Common myeloid progenitor, CD34-positive (primary cell): ENCODE data around the gene RICTOR.

ENCODE experiments used
- CTCF ChIA-PET: fragments of 350-600 bp; sonication (Branson Sonifier 250); formaldehyde crosslinking; loops from one replicate; lab custom pipeline; 2021; ENCODE audit warnings: antibody characterized with exemption; lab: Charles Lee
- POLR2A ChIA-PET: fragments of 350-600 bp; sonication (Branson Sonifier 250); formaldehyde crosslinking; loops from one replicate; lab custom pipeline; 2021; ENCODE audit warnings: antibody characterized with exemption; lab: Charles Lee
- DNase-seq, 3 donors: peaks; one replicate each; pipeline versions ENCODE4 v3.0.0 to v3.0.0-alpha.2; 2013
- H3K27ac ChIP-seq, 2 experiments: 1 replicate in 1 of 2; 2 replicates in 1 of 2; pipeline ENCODE4 v1.7.0; 2013; ENCODE audit warnings: inconsistent platforms in 2 of 2, low read length in 2 of 2, mild to moderate bottlenecking in 2 of 2, low read depth in 1 of 2, moderate library complexity in 1 of 2; ENCODE audit not compliant: severe bottlenecking in 2 of 2, insufficient read depth in 1 of 2, poor library complexity in 1 of 2
- H3K27me3 ChIP-seq, 5 experiments: replicated peaks in 2 of 5; 1 replicate in 3 of 5; 2 replicates in 2 of 5; pipeline versions ENCODE4 v1.6.1 to v1.7.0; 2013; ENCODE audit warnings: low read length in 4 of 5, mild to moderate bottlenecking in 2 of 5, moderate library complexity in 2 of 5, inconsistent platforms in 1 of 5; ENCODE audit not compliant: insufficient read depth in 5 of 5, control insufficient read depth in 4 of 5
- H3K36me3 ChIP-seq, 4 experiments: 1 replicate in 2 of 4; 2 replicates in 2 of 4; pipeline versions ENCODE4 v1.6.1 to v1.7.0; 2013; ENCODE audit warnings: low read length in 3 of 4, control low read depth in 1 of 4, mild to moderate bottlenecking in 1 of 4; ENCODE audit not compliant: control insufficient read depth in 4 of 4, insufficient read depth in 4 of 4
- H3K4me1 ChIP-seq, 4 experiments: 1 replicate in 3 of 4; 2 replicates in 1 of 4; pipeline versions ENCODE4 v1.6.1 to v1.7.1; 2013; ENCODE audit warnings: low read length in 3 of 4, mild to moderate bottlenecking in 3 of 4, control low read depth in 1 of 4, inconsistent platforms in 1 of 4, moderate library complexity in 1 of 4; ENCODE audit not compliant: control insufficient read depth in 4 of 4, insufficient read depth in 4 of 4; ENCODE audit errors: control extremely low read depth in 1 of 4
- H3K4me3 ChIP-seq, 7 experiments: 1 replicate in 4 of 7; 2 replicates in 3 of 7; pipeline versions ENCODE4 v1.5.1 to v1.7.0; 2013; ENCODE audit warnings: mild to moderate bottlenecking in 7 of 7, low read length in 6 of 7, moderate library complexity in 6 of 7, inconsistent platforms in 2 of 7, low read depth in 2 of 7, control low read depth in 1 of 7; ENCODE audit not compliant: insufficient read depth in 4 of 7, control insufficient read depth in 1 of 7; ENCODE audit errors: extremely low read depth in 1 of 7
- H3K9me3 ChIP-seq, 5 experiments: 1 replicate in 4 of 5; 2 replicates in 1 of 5; pipeline versions ENCODE4 v1.6.1 to v1.7.1; 2013; ENCODE audit warnings: low read length in 4 of 5, mild to moderate bottlenecking in 2 of 5, inconsistent platforms in 1 of 5, low read depth in 1 of 5, moderate library complexity in 1 of 5; ENCODE audit not compliant: control insufficient read depth in 4 of 5, insufficient read depth in 2 of 5; ENCODE audit errors: control extremely low read depth in 1 of 5
- WGBS: methylation state at CpG from one replicate; pipeline ENCODE4 v1.1.5; 2013; ENCODE audit not compliant: insufficient coverage; 5-methylcytosine and 5-hydroxymethylcytosine counted together

The RICTOR gene

DNA sequence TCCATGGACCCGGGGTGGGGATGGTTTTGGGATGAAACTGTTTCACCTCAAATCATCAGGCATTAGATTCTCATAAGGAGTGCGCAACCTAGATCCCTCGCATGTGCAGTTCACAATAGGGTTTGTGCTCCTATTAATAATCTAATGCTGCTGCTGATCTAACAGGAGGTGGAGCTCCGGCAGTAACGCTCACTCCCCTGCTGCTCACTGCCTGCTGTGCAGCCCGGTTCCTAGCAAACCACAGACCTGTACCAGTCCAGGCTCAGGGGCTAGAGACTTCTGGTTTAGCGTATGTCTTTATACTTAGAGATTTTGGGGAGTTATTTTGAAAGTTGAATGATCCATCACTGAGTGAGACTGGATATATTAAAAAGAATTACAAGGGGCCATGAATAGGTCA, 50.2 kb downstream of the RICTOR start:
- peaks cover 0 to 19% (median 5%) of the 10 kb centered on the region in 5 experiments for H3K9me3 ChIP-seq
- 89% methylated on average over 5 of the region's 7 CpGs for WGBS
- H3K4me3 ChIP-seq = no peak overlapping the region
- DNase-seq = no peak
- POLR2A ChIA-PET = no interaction called here
- H3K27me3 ChIP-seq = no peaks in the 10 kb centered on the region
- H3K27ac ChIP-seq = no peak overlapping the region
- no peaks in the 10 kb centered on the region for H3K4me1 ChIP-seq
- peaks cover 12 to 28% (median 16%) of the 10 kb centered on the region in 4 experiments for H3K36me3 ChIP-seq
- CTCF ChIA-PET = no interaction called here

DNA sequence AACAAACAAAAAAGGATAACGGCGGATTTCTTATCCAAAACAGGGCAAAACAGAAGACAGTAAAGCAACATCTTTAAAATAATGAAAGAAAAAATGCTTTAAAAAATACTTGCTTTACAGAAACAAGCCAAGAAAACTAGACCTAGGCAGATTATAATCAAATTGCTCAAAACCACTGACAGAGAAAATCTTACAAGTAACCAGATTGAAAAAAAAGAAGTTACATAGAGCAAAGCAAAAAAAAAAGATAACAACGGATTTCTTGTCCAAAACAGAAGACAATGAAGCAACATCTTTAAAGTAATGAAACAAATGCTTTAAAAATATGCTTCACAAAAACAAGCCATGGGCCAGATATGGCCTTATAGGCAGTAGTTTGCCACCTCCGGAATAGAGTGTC, 51.1 kb downstream of the RICTOR start:
- Histone ChIP-seq H3K4me3 (no peak overlapping the region), H3K36me3 (peaks cover 15 to 25% (median 21%) of the 10 kb centered on the region in 4 experiments), H3K27me3 (no peaks in the 10 kb centered on the region), H3K27ac (no peak overlapping the region), H3K4me1 (no peaks in the 10 kb centered on the region), H3K9me3 (peaks cover 0 to 13% (median 2%) of the 10 kb centered on the region in 5 experiments)
- CTCF ChIA-PET = no interaction called here
- no peak for DNase-seq
- WGBS = 100% methylated on average over 3 of the region's 4 CpGs
- POLR2A ChIA-PET = no interaction called here

DNA sequence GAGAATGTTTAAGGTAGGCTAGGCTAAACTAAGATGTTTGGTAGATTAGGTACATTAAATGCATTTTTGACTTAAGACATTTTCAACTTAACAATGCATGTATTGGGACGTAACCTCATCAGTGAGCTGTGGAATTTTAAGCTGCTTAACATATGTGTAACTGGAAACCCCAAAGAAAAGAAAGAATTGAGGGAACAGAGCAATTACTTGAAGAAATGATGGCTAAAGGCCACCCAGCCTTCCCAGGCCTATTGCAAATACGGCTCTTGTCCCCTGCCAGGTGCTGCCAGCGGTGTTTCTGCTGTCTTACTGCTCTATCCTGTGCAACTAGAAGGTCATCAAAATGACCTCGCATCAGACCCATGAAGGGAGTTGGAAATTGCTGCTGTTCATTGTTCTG, 52.0 kb downstream of the RICTOR start:
- no peak for DNase-seq
- 96% methylated on average over 3 of the region's 4 CpGs for WGBS
- CTCF ChIA-PET = interaction anchor here (0.8 to 1.9 kb wide), 3 partner anchors 10 to 58 kb away, joined by 3 to 14 read pairs (median 4); no protein-coding TSS in a partner anchor
- Histone ChIP-seq H3K9me3 (peaks cover 0 to 8% (median 0%) of the 10 kb centered on the region in 5 experiments), H3K27me3 (no peaks in the 10 kb centered on the region), H3K27ac (no peak overlapping the region), H3K4me1 (no peaks in the 10 kb centered on the region), H3K4me3 (no peak overlapping the region), H3K36me3 (peaks cover 15 to 25% (median 21%) of the 10 kb centered on the region in 4 experiments)
- POLR2A ChIA-PET = interaction anchor here (0.6 kb wide), 1 partner anchor 264 kb away, joined by 4 read pairs; no protein-coding TSS in a partner anchor

DNA sequence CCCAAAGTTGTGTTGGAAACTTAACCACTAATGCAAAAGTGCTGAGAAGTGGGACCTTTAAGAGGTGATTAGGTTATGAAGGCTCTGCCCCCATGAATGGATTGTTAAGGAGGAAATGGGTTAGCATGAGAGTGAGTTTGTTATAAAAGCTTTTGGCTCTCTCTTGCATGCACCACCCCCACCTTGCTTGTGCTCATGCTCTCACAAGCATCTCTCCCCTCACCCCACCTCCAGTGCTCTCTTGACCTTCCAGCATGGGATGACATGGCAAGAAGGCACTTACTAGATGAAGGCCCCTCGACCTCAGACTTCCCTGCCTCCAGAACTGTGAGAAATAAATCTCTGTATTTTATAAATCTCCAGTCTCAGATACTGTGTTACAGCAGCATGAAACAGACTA, 52.8 kb downstream of the RICTOR start:
- H3K9me3 ChIP-seq = peaks cover 0 to 7% (median 0%) of the 10 kb centered on the region in 5 experiments
- no peak for DNase-seq
- no peak overlapping the region for H3K4me3 ChIP-seq
- peaks cover 0 to 6% (median 1%) of the 10 kb centered on the region in 4 experiments for H3K4me1 ChIP-seq
- ChIA-PET CTCF (interaction anchor here (1.4 to 1.9 kb wide), 2 partner anchors 16 to 59 kb away, joined by 4 to 14 read pairs; no protein-coding TSS in a partner anchor), POLR2A (no interaction called here)
- H3K36me3 ChIP-seq = peaks cover 8 to 25% (median 20%) of the 10 kb centered on the region in 4 experiments
- no CpG with 5 or more reads among the region's 1 CpG for WGBS
- no peak overlapping the region for H3K27ac ChIP-seq
- no peaks in the 10 kb centered on the region for H3K27me3 ChIP-seq

DNA sequence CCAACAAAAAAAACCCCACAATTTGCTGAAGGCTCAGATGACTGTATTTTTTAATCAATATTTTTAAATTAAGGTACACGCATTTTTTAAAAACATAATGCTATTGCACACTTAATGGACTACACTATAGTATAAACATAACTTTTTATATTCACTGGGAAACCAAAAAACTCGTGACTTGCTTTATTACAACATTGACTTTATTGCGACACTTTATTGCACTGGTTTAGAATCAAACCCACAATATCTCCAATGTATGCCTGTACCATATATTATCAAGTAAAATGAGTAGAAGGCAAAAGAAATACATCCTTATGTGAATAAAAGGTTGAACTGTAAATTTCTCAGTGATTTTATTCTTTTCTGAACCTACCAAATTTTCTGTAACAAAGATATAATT, 53.7 kb downstream of the RICTOR start:
- H3K4me3 ChIP-seq = no peak overlapping the region
- WGBS = no CpG with 5 or more reads among the region's 3 CpGs
- H3K36me3 ChIP-seq = peaks cover 5 to 25% (median 16%) of the 10 kb centered on the region in 4 experiments
- peaks cover 0 to 2% (median 0%) of the 10 kb centered on the region in 5 experiments for H3K9me3 ChIP-seq
- no peak overlapping the region for H3K27ac ChIP-seq
- ChIA-PET CTCF (no interaction called here), POLR2A (no interaction called here)
- H3K27me3 ChIP-seq = no peaks in the 10 kb centered on the region
- no peak for DNase-seq
- peaks cover 0 to 6% (median 1%) of the 10 kb centered on the region in 4 experiments for H3K4me1 ChIP-seq

DNA sequence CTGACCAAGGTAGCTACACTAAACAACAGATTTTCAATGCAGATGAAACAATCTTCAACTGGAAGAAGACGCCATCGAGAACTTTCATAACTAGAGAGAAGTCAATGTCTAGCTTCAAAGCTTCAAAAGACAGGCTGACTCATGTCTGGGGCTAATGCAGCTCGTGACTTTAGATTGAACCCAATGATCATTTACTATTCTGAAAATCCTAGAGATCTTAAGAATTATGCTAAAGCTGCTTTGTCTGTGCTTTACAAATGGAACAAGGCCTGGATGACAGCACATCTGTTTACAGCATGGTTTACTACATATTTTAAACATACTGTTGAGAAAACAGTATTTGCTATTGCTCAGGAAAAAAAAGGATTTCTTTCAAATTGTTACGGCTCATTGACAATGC, 54.9 kb downstream of the RICTOR start:
- Histone ChIP-seq H3K36me3 (peaks cover 5 to 25% (median 16%) of the 10 kb centered on the region in 4 experiments), H3K27me3 (no peaks in the 10 kb centered on the region), H3K4me3 (no peak overlapping the region), H3K9me3 (no peaks in the 10 kb centered on the region), H3K27ac (no peak overlapping the region), H3K4me1 (peaks cover 0 to 6% (median 1%) of the 10 kb centered on the region in 4 experiments)
- 100% methylated on average over 3 of the region's 4 CpGs for WGBS
- ChIA-PET POLR2A (no interaction called here), CTCF (interaction anchor here (0.8 to 1.1 kb wide), 3 partner anchors 13 to 61 kb away, joined by 3 to 4 read pairs (median 3); no protein-coding TSS in a partner anchor)
- no peak for DNase-seq

DNA sequence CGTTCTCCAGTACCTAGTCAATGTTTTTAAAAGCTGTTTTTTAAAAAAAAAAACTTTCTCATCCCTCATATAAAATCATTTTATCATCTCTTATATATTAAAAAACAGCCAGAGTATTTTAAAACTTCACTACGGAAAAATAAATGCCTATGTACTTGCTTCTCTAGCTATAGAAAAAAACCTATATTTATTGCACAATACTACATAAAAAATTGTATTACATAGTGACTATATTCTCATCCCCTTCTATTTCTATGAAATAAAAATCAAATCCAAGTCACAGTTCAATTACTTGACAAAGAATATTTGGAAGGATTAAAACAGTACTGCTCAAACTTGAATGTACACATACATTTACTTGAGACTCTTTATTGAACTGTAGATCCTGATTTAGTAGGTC, 56.7 kb downstream of the RICTOR start:
- Histone ChIP-seq H3K4me3 (no peak overlapping the region), H3K4me1 (peaks cover 0 to 6% (median 1%) of the 10 kb centered on the region in 4 experiments), H3K27me3 (no peaks in the 10 kb centered on the region), H3K36me3 (peaks cover 5 to 29% (median 26%) of the 10 kb centered on the region in 4 experiments), H3K27ac (no peak overlapping the region), H3K9me3 (peaks cover 2 to 10% (median 3%) of the 10 kb centered on the region in 5 experiments)
- POLR2A ChIA-PET = no interaction called here
- 100% methylated on average over 1 of the region's 2 CpGs for WGBS
- DNase-seq = no peak
- CTCF ChIA-PET = interaction anchor here (1.1 to 1.8 kb wide), 4 partner anchors 12 to 64 kb away, joined by 3 to 4 read pairs (median 4); no protein-coding TSS in a partner anchor
